HuH-7.5 (cell line): ENCODE data around the gene LELP1.
A peak's percentile ranks its signal among the peaks of the same experiment; 100 is the strongest.
"Not testable (repeated sequence)": the region's sequence is repeated elsewhere in the genome, so short reads cannot be mapped to it uniquely, and the experiment has no call there.

Source experiments
- DNase-seq: peaks from one replicate; pipeline ENCODE4 v3.0.0; 2011; ENCODE audit warnings: low spot score

LELP1 gene

DNA sequence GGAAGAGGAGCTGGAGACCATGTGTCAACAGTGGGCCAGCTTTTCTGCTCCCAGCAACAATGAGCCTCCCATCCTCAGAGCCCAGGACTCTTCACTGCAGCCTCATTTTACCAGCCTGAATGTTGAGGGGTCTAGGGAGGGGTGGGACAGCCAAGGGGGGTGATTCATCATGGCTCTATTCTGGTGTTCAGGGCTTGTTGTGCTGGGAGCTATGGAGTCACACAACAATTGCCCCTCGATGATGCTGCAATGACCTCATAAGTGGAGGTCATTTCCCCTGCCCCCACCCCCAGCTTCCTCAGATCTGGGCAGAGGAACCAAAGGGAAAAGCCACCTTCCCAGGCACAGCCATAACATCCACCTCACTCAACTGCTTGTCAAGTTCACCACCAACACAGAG lies at the start of gene LELP1:
Gene LELP1, plus strand, starts transcription at position 301 of the 400 bp plus-strand sequence. CDS start 1,278 bp downstream, outside the sequence.
- DNase-seq = no peak

DNA sequence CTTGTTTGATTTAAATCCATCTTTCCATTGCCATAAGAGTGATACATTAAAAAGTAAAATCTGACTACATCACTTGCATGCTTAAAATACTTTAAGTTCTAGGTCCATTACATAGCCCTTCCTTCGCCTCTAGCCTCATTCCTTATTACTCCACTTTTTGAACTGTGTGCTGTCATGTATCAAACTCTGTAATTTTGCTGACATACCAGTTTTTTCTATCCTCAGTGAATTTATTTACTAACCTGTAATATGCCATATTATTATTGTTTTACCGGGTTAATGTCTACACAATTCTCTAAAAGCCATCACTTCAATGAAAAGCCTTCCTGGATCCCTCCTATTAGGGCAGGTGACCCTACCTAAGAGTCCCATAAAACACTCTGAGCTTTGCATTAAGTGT lies 47.7 kb upstream of the LELP1 start:
- DNase-seq = no peak

DNA sequence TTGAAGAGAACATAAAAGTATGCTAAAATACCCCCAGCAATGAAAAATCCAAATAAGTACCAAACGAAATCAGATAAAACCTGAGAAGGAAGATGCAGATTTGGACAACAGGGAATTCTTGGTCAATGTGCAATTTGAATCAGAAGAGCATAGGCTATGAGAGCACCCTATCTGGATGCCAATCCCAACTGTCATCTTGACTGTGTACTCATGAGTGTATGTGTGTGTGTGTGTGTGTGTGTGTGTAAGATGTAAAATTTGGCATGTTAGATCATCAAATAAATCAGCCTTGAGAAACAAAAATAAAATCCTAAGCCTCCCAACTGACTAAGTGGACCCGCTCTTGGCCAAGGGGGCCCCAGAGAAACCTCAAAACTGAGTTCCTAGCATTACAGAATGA lies 34.5 kb upstream of the LELP1 start:
- DNase-seq = no peak

DNA sequence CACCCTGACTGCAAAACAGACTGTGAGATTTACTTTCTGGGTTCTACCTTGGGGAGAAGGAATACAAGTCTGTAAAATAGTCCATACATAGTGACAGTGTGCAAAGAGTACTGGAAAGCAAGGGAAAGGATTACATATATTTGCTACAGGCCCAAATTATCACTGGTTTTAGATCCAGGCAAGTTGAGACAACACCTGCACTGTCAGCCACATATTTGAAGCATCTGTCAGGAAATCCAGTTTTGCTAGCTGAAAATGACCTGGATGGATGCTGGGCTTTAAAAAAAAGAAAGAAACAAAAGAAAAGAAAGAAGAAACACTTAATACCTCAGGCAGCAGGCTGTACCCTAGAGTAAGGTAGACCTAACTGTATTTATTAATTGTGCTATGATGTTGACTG lies 28.6 kb upstream of the LELP1 start:
- DNase-seq = no peak

DNA sequence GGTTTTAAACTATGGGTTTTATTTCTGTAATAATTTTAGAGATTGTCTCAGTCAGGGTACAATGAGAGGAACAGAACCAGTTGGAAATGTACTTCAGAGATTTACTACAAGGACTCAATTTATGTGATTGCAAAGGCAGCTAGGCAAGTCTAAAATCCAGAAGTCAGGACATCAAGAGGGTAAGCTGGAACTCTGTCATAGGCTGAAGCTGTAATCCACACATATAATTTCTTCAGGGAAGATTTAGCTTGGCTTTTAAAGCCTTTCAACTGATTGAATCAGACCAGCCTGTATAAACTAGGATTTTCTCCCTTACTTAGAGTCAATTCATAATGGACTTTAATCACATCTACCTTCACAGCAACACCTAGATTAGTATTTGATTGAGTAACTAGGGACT lies 24.3 kb upstream of the LELP1 start:
- DNase-seq = no peak

DNA sequence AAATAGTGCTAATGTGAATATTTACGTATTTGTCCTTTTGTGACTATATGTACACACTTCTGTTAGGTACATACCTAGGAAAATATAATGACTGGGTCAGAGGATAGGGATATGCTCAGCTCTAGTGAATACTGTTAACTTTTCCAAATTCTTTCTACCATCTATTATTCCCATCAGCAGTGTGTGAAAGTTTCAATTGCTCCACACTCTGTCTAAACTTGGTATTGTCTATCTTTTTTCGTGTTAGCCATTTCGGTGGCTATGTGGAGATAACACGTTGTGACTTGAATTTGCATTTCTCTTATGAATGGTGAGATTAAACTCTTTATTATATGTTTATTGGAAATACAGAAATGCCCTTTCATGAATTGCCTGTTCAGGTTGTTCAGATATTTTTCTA lies 22.7 kb upstream of the LELP1 start:
- DNase-seq = no peak

DNA sequence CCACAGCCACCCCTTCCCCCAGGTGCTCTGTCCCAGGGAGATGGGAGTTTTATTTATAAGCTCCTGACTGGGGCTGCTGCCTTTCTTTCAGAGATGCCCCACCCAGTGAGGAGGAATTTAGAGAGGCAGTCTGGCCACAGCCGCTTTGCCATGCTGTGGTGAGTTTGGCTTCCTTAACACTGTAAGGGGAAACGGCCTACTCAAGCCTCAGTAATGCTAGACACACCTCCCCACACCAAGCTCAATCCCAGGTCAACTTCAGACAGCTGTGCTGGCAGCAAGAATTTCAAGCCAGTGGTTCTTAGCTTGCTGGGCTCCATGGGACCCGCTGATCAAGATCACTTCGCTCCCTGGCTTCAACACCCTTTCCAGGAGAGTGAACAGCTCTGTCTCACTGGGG lies 14.9 kb upstream of the LELP1 start:
- not testable (repeated sequence) for DNase-seq

DNA sequence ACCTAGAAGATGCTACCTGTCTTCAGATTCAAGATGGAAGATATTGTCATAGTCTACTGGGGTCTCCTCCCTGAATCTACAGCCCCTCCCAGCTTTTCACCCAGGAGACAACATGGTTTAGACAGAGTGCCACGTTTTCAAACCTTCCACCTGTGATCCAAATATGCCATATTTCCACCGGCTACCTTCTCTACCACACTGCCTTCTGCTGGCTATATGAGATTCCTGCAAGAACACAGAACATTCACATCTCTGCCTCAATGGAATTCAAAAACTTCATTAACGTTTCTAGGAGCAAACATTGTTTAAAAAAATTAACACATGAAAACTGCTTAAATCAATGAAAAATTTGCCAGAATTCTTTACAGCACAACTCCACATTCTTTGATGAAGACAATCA lies 12.9 kb upstream of the LELP1 start:
- DNase-seq = no peak

DNA sequence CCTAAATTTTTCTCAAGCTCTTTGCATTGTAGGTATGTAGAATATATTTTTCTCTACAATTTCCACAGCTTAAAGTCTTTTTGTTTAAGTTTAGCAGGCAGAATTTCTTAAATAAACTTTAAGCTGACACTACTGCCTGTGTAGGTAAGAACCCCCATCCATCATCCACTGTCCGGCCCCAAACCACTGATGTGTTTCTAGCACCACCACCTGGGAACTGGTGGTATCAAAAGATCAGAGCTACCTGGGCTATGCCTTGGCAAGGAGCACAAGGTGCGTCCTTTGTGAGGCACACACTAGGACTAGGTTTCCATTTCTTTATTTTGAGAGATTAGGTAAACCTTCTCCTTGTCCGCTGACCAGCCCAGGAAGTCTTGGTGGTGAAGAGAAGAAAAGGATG lies 10.5 kb upstream of the LELP1 start:
- DNase-seq = peak; percentile 16

DNA sequence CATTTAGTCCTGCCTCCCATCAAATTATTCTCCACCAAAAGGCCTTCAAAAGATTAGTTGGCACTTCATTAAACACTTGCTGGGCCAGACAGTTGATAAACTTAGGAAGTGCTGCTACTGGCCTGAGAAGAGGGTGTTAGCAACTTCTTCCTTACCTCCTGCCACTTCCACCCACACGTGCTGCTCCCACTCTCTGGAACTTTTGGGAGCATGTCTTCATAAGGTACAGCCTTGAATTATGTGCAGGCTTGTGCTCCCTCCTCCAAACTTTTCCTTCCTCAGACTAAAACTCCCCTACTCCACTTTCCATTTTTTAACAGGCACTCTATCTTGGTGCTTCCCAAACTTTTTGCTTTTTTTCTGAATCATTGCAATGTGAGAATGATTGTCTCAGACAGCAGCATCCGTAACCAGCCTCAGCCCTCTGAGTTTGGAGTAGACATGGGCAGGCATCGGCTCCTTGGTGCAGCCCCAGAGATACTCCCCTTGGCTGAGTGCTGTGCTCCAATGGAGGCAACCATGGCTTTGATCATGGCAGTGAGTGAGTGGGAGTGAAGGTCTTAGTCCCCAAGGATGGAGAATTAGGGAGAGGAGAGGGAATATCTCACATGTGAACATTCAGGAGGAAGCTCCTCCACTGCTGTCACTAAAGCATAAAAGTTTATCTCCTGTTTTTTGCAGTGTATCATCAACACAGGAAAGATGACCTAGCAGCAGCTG lies 8.7 kb upstream of the LELP1 start:
- DNase-seq = no peak

DNA sequence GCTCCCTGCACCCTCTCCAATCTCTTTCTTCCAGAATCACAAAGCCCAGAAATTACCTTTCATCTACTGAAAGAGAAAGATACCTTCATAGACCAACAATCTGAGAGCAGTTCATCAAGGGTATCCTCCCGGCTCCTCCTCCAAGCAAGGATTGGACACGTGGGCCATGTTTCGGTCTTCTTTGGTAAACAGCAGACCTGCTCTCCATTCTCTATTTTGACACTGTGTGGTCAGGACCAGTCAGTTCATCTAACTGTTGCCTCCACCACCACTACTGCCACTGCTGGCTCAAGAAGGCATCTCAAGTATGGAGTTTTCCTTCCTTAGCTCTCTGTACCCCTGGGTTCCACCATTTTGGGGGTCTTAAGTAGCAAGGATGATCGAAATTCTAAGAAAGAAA lies 8.0 kb upstream of the LELP1 start:
- no peak for DNase-seq

DNA sequence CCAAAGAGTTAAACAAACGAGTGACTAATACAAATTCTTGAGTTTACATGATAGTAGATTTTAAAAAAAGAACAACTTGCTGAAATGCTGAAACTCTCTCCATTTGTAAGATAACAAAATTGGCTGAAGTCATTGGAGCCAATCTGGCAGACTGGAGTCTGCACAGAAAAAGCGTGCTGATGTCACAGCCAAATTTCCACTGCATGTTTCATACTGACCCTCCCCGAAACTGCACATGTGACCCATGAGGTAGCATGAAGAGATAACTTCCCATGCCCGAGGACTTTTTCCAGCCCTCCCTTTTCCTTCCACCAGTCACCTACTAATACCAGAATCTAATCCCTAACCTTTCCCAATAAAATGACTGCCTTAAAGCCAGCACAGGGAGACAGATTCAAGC lies 1.2 kb upstream of the LELP1 start:
- no peak for DNase-seq

DNA sequence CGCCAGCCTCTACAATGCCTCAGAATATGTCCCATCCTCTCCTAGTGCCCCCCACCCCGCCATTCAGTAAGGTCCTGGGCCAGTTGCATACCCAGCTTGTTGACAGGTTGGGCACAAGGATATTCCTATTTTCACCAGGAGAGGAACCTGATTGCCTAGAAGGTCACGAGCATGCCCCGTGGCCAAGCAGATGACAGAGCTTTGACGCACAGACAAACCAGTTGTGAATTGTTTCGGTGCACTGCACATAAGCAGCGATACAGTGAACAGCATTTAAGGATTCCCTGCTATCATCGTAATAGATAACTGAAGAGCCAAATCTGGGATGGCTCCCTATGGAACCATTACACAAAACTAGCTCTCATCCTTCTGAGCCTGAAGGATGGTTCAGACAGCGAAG lies 3.4 kb downstream of the LELP1 start:
- no peak for DNase-seq

DNA sequence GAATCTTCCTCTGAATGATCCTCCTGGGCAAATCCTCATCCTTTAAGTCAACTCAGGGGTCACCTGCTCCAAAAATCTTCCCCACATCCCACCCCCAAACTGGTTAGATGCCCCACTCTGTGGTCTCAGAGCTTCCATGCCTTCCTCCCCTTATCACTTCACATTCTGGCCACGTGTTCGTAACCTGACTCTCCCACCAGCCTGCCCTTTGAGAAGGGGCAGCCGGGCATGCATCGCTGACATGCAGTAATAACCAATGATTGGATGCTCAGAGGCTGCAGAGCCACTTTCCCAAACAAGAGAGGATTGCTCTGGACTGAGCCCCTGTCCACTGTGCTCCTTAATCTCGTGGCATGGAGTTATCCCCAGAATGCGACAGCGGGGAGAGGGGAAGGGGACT lies 7.0 kb downstream of the LELP1 start:
- no peak for DNase-seq

DNA sequence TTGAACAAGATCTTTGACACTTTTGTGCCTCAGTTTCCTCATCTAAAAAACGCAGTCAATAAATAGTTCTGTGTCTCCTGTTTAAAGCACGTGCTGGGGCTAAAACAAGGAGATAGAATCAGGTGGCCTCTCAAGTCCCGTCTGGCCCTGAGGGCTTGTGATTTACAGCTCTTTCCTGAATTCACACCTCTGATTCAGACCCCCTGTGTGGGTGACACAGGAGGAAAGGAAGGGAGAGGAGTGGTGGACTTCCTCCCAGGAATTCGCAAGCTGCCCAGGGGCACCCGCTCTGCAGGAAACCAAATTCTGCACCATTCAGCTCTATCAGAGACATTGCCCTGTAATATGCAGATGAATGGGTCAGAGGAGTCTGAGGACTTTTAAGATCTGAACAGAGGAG lies 9.0 kb downstream of the LELP1 start:
- no peak for DNase-seq

DNA sequence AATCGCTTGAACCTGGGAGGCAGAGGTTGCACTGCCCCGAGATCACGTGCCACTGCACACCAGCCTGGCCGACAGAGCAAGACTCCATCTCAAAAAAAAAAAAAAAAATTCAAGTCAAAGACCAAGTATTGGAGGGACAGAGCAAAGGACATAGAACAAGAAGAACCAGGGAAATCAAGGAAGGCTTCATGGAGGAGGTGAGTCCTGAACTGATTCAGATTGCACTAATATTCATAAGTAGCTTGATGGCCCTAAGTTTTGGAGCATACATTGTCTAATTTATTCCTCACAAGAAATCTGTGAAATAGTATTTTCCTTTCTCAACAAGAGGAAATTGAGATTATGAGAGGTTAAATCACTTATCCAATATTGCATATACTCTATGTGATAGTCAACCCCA lies 10.3 kb downstream of the LELP1 start:
- DNase-seq = no peak

DNA sequence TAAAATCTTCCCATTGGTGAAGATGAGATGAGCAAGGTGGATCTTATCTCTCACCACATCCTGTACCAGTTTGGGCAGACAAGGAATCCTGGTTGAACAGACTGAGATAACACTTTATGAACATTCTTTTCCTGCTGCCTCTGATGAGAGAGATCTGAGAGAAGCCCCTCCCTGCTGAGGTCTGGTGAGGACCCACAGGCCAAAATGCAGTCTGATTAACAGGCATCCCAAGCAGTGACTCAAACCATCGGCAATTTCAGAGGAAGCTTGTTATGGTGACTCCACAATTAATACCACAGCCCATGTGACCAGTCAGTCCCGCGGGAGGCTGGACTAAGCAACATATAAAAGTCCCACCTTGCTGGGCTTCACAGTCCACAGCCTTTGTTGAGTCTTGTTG lies 14.0 kb downstream of the LELP1 start, which contains the start of gene PRR9:
Gene PRR9, plus strand, starts transcription at position 373 of the 400 bp plus-strand sequence. CDS start 561 bp downstream, outside the sequence.
- no peak for DNase-seq

DNA sequence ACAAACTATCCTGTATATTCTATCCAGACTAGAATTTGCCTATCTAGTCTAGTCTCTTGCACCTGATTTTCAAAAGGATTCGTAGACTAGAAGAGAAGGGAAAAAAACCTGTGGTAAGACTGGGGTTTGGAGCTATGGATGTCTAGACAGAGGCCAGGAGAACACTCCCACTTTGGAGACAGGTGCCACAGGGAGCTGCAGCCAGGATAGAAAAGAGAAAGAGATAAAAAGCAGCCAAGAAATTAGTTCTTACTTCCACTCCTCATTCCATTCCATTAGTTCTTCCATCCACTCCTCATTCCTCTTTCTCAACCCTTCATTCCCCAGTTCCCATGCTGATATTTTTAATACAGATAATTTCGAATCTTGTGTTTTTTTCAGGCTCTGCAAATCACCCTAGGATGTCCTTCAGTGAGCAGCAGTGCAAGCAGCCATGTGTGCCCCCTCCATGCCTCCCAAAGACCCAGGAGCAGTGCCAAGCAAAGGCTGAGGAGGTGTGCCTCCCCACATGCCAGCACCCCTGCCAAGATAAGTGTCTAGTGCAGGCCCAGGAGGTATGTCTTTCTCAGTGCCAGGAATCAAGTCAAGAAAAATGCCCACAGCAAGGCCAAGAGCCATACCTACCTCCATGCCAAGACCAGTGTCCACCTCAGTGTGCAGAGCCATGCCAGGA lies 14.7 kb downstream of the LELP1 start:
- DNase-seq = no peak

DNA sequence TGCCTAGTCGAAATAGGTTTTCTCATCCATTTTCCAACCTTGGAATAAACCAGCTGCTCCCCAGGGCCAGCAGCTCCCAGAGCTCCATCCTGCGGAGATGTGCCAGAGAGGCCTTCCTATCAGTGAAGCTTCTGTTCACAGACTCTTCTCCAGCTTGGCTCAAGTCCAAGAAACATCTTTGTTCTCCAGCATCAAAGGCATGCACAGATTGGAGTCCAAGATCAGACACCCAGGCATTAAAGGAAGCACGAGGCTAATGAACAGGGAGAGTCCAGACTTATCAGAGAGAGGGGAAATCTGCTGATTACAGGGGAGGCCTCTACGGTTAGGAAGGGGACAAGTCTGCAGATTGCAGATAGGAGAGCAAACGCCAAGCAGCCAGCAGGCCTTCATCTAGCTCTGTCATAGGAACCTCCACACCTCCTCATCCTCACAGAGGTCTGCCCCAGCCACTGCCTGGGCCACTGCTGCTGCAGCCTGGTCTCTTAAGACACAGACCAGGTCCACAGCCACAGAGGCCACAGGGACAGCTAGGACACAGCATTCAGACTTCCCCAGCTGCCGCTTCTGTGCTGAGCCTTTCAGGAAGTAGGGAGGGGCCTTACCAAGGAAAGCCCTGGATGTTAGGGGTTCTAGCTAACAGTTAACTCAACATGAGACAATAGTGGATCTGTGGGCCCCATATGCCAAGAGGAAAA lies 17.5 kb downstream of the LELP1 start:
- no peak for DNase-seq

DNA sequence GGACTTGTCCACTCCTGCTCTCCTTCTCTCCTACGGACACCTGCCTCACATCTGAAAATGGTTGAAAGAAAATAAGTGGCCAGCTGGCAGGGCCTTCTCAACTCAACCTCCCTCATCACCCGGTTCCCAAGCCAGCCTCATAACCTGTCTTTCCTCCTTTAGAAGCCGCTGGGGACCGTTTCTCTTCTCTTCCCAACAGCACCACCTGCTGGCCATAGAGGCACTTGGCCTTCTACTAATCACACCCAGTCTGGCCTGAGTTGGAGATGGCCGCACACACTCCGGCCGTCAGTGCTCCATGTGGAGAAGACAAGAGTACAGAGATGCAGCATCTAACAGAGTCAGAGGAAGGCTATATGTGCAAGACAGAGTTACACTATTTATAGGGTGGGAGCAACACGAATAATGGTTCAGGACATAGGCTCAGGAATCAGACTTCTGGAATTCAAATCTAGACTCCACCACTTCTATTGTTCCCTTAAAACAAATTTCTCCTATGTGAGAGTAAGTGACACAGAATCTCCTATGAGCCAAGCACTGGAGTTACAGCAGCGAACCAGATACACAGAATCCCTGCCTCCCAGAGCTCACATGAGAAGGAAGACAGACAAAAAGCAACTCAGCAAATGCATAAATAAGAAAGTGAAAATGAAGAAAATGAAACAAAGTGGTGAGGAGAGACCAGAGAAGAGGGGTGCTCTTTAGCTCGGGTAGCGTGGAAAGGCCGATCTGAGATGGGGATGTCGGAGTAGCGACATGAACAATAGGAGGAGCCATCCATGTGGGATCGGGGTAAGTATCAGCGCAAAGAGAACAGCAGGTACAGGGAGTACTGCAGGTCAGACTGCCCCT lies 20.0 kb downstream of the LELP1 start:
- peak; percentile 19 for DNase-seq

DNA sequence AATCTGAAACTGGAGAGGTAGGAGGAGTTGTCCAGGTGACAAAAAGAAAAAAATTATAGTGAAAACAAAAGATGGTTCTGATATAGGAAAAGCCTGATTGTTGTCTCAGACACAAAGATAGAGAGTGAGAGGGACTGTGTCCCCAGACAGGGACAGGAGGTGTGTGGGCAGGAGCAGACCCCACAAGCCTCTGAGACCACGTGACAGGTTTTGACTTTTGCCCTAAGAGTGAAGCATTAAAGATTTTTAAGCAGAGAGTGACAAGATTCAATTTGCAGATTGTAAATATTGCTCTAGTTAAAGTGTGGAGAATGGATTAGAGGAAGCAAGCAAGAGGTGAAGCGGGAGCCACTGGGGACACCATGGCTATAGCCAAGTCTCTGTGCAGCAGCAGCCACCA lies 24.6 kb downstream of the LELP1 start:
- no peak for DNase-seq

DNA sequence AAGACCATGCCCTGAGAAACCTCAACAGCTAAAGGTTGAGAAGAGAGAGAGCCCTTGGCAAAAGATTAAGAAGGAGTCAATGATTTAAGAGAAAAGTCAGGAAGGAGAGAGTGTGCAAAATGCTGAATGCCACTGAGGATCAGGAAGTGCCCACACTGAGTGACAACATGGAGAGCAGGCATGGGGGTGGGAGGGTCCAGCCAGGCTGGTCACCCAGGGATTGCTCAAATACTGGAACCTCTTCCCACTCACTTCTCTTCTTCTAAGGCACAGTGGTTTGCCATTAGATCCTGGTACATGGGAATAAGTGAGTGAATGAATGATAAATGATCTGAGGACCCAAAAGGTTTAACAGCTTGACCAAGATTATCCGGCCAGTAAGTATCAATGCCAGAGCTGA lies 25.3 kb downstream of the LELP1 start:
- DNase-seq = no peak
